ENCODE data around the gene GPR146.

GPR146 gene

DNA sequence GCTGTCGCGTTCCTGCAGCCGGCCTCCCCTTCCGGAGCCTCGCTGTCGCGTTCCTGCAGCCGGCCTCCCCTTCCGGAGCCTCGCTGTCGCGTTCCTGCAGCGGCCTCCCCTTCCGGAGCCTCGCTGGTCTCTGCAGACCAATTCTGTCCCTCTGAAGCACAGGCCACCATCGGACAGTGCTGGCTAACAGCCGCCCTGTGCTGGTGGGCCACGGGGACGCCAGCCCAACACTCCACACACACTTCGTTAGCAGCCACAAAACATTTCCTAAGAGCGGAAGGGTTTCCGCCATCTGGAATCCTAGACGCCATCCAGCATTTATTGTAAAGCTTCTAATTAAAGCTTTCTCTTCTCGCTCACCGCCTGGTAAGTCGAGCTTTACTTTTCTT lies 54.8 kb downstream of the GPR146 start:
- Histone ChIP-seq H3K79me2 (ENCODE audit: insufficient read depth, low read length) (no peaks in the 10 kb centered on the region), H3F3A (ENCODE audit: insufficient read depth, low read length) (no peaks in the 10 kb centered on the region), H4K20me1 (ENCODE audit: insufficient read depth, low read length) (no peaks in the 10 kb centered on the region), H3K9ac (ENCODE audit: low read length) (no peak overlapping the region), H3K4me3 (ENCODE audit: low read depth, low read length, poor library complexity, severe bottlenecking) (no peak overlapping the region), H2AFZ (ENCODE audit: low read length) (no peak overlapping the region), H3K4me2 (ENCODE audit: low read length) (no peak overlapping the region), H3K9me2 (ENCODE audit: low read depth, low read length) (no peaks in the 10 kb centered on the region), H3K27ac (ENCODE audit: low read depth, low read length, poor library complexity, severe bottlenecking) (no peak overlapping the region), H3K4me1 (ENCODE audit: insufficient read depth, low read length, severe bottlenecking) (no peaks in the 10 kb centered on the region), H3K27me3 (ENCODE audit: insufficient read depth, low read length) (peaks cover 13% of the 10 kb centered on the region; the same call in 1 of the 2 replicates), H3K36me3 (ENCODE audit: insufficient read depth, low read length) (peaks cover 8% of the 10 kb centered on the region; the same call in 1 of the 2 replicates), H3K9me3 (ENCODE audit: low read length) (no peaks in the 10 kb centered on the region)
- TF ChIP-seq EZH2 (IDR thresholded peaks at IDR 0.05; ENCODE audit: borderline replicate concordance, low read length) (no peak), CTCF (IDR thresholded peaks at IDR 0.05; ENCODE audit: low read length) (no peak)

DNA sequence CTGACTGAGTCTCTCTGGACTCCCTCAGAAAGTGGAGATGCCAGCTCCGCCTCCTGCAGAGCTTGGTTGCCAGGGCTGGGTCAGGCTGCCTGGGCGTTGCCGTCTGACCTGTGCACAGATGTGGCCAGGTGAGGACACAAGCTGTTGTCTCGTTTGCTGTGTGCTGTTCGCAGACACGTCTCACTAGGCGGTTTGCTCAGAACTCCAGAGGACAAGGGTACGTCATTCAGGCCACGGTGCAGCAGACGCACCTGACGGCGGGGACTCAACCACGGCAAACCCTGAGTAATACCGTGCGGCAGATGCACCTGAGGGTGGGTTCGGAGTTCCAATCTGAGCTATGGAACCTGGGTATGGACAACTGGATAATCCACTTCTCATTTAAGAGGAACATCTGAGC lies 55.3 kb downstream of the GPR146 start:
- no peaks in the 10 kb centered on the region for H3K9me2 ChIP-seq (ENCODE audit: low read depth, low read length)
- no peaks in the 10 kb centered on the region for H4K20me1 ChIP-seq (ENCODE audit: insufficient read depth, low read length)
- no peak overlapping the region for H3K4me2 ChIP-seq (ENCODE audit: low read length)
- H3K36me3 ChIP-seq (ENCODE audit: insufficient read depth, low read length) = peaks cover 8% of the 10 kb centered on the region; the same call in 1 of the 2 replicates
- no peaks in the 10 kb centered on the region for H3K79me2 ChIP-seq (ENCODE audit: insufficient read depth, low read length)
- H3K9me3 ChIP-seq (ENCODE audit: low read length) = no peaks in the 10 kb centered on the region
- H3F3A ChIP-seq (ENCODE audit: insufficient read depth, low read length) = no peaks in the 10 kb centered on the region
- TF ChIP-seq EZH2 (IDR thresholded peaks at IDR 0.05; ENCODE audit: borderline replicate concordance, low read length) (no peak), CTCF (IDR thresholded peaks at IDR 0.05; ENCODE audit: low read length) (no peak)
- no peak overlapping the region for H3K4me3 ChIP-seq (ENCODE audit: low read depth, low read length, poor library complexity, severe bottlenecking)
- peaks cover 13% of the 10 kb centered on the region; the same call in 1 of the 2 replicates for H3K27me3 ChIP-seq (ENCODE audit: insufficient read depth, low read length)
- no peak overlapping the region for H3K27ac ChIP-seq (ENCODE audit: low read depth, low read length, poor library complexity, severe bottlenecking)
- H2AFZ ChIP-seq (ENCODE audit: low read length) = no peak overlapping the region
- H3K4me1 ChIP-seq (ENCODE audit: insufficient read depth, low read length, severe bottlenecking) = no peaks in the 10 kb centered on the region
- no peak overlapping the region for H3K9ac ChIP-seq (ENCODE audit: low read length)

GRCh38 chr7:1100386-1100785 lies 56.0 kb downstream of the GPR146 start:
- Histone ChIP-seq H4K20me1 (ENCODE audit: insufficient read depth, low read length) (no peaks in the 10 kb centered on the region), H2AFZ (ENCODE audit: low read length) (no peak overlapping the region), H3K79me2 (ENCODE audit: insufficient read depth, low read length) (no peaks in the 10 kb centered on the region), H3K4me1 (ENCODE audit: insufficient read depth, low read length, severe bottlenecking) (no peaks in the 10 kb centered on the region), H3K9me2 (ENCODE audit: low read depth, low read length) (no peaks in the 10 kb centered on the region), H3K27me3 (ENCODE audit: insufficient read depth, low read length) (peaks cover 13% of the 10 kb centered on the region; the same call in 1 of the 2 replicates), H3K9ac (ENCODE audit: low read length) (no peak overlapping the region), H3F3A (ENCODE audit: insufficient read depth, low read length) (no peaks in the 10 kb centered on the region), H3K9me3 (ENCODE audit: low read length) (no peaks in the 10 kb centered on the region), H3K4me3 (ENCODE audit: low read depth, low read length, poor library complexity, severe bottlenecking) (no peak overlapping the region), H3K4me2 (ENCODE audit: low read length) (no peak overlapping the region), H3K36me3 (ENCODE audit: insufficient read depth, low read length) (peaks cover 8% of the 10 kb centered on the region; the same call in 1 of the 2 replicates), H3K27ac (ENCODE audit: low read depth, low read length, poor library complexity, severe bottlenecking) (no peak overlapping the region)
- no peak for TF ChIP-seq EZH2 (IDR thresholded peaks at IDR 0.05; ENCODE audit: borderline replicate concordance, low read length)
- no peak for TF ChIP-seq CTCF (IDR thresholded peaks at IDR 0.05; ENCODE audit: low read length)
